Epidermal melanocyte (primary cell): Measurements from ENCODE around the gene RHOT2.

Experiments
- DNase-seq: peaks from one replicate; pipeline ENCODE4 v3.0.0; 2011; ENCODE audit warnings: low spot score; ENCODE audit not compliant: insufficient read length

The RHOT2 gene

DNA sequence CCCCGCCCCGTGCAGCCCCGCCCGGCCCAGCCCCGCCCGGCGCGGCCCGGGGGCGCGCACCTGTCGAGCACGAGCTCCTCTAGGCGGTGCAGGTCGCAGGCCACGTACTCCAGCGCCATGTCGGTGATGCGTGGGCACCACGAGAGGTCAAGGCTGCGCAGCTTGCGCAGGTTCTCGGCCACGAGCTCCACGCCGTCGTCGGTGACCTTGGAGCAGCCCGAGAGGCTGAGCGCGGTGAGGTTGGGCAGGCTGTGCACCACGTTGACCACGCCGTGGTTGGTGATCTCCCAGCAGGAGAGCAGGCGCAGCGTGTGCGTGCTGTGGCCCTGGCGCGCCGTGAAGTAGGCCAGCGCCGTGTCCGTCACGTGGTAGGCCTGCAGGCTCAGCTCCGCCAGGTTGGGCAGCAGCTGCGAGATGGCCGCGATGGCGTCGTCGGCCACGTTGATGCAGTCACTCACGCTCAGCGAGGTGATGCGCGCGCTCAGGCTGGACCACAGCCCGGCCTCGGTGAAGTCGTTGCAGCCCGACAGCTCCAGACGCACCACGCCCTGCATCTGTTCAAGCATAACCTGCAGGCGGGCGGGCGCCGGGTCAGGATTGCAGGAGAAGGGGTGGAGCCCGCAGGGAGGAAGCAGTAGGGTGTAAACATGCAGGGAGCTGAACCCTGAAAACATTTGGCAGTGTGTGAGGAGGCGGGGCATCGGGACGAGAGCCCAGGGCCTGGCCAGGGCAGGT lies 27.6 kb downstream of the RHOT2 start:
- no peak for DNase-seq

- DNase-seq: no peak
Measured at GRCh38 chr16:698911-699671, 31.2 kb downstream of the RHOT2 start.

DNA sequence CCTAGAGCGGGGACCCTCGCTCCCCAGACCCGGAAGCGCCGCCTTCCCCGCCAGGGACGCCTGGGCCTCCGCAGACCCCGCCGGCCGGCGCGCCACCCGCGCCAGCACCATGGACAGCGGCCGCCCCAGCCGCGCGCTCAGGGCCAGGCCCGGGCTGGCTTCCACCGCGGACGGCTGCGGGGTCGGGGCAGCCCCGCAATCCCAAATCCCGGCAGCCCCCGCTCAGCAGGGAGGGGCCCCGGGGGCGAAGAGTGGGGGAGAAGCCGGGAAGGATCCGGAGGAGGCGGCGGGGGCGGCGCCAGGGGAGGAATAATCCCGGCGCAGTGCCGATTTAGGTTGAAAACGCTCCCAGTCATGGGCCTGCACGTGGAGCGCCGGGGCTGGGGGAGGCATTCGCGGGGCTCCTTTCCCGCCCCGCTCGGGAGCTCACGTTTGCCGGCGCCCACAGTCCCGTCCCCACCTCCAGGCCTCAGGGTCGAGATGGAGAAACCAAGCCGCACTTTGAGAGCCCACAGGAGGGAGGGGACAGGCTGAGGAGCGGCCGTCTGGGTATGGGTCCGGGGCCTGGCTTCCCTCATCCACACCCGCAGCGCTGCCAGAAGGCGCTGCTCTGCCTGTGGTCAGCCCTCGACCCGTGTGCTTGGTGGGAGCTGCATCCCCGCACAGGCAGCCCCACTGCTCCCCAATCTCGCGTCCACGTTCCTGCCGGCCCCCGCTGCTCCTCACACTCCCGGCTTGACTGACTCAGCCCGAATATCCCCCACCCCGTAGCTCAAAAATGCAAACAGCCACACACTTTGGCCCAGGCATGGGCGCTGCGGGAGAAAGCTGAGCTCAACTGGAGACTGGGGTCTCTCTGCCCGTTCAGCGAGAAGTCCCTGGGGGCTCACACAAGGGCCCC lies 33.0 kb downstream of the RHOT2 start:
- no peak for DNase-seq

DNA sequence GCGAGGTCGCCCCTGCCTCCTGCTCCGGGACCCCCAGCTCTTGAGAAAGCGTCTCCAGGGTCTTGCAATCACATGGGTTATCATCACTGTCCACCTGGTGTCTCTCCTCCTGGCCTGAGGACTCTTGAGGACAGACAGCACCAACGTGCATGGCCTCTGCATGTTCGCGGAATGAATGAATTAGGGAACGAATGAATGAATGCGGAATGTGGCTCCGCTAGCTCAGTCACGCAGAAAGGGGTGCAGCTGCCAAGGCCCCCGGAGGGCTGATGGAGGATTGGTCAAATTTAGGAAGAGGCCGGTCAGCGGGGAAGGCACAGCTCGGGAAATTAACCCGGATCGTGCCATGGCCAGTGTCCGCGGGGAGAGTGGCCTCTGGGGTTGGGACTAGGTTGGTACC lies 34.4 kb downstream of the RHOT2 start:
- no peak for DNase-seq

- DNase-seq: no peak
Measured at GRCh38 chr16:703406-703805, 35.5 kb downstream of the RHOT2 start.

DNA sequence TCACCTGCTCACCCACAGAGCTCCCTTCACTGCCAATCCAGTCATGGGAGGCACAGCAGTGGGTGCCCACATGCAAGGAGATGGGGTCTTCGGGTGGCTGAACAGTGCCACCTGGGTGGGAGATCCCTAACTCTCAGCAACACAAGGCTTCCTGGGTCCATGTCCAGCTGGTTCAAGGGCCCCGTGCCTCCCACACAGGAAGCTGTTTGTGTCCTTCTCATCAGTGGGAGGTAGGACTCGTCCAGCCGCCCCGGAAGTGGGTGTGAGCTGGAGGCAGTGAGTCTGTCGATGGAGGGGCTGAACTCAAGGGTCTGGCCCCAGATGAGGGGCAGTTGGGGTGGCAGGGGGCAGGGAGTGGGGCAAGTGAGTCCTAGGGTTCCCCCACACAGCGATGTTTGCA lies 36.1 kb downstream of the RHOT2 start:
- DNase-seq: no peak

DNA sequence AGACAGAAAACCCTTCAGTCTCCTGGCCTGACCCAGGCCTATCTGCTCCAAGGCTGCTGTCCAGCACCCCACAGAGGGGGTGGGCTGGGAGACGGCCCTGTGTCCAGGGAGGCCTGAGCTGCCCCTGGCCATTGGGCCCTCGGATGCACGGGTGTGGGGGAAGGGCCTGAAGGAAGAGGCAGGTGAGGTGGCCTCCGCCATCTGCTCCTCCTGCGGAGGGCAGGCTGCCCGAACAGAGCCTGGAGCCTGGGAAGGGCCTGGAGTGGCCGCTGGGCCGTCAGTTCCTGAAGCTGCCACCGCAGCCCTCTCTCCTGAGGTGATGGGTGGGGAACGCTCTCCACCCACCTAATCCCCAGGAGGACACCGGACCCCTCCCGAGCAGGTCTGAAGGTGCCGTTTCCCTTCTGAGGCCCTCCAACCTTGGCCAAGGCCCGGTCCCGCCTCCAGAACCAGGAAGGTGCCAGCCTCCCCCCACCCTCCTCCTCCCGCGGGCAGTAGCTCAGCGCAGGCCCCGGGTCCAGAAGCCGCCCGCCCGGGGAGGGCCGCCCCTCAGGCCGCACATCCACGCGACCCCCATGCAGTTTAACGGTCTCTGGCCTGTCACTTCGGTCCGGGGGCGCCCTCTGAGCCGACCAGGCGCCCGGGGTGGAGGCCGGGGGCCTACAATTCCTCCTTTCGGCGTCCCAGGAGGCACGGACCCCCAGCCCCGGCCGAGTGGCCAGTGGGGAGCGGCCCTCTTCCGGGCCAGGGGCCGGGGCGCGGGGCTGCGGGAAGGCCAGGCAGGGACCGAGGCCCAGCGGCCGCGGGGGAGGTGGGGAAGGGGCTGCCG lies 36.8 kb downstream of the RHOT2 start:
- DNase-seq: no peak

- no peak for DNase-seq
Measured at GRCh38 chr16:705431-706188, 37.7 kb downstream of the RHOT2 start, which contains the start of gene FBXL16. Gene FBXL16 (minus strand): TSS chr16:705801. CDS start chr16:697405, 8,396 bp downstream.

- no peak for DNase-seq
Measured at GRCh38 chr16:706189-707061, 38.5 kb downstream of the RHOT2 start.

- DNase-seq: no peak
Measured at GRCh38 chr16:707062-707538, 39.2 kb downstream of the RHOT2 start.

DNA sequence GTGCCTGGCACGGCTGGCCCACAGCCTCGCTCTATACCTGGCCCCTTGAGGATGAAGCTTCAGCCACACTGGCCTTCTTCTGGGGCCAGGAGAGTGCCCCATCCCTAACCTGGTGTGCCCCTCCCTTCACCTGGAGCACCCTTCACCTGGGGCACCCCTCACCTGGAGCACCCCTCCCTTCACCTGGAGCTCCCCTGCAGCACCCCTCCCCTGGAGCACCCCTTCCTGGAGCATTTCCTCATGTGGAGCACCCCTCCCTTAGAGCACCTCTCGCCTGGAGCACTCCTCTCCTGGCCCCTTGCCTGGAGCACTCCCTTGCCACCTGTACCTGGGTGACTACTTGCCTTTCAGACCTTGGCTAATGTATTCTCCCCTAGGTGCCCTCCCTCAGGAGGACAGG lies 40.1 kb downstream of the RHOT2 start:
- DNase-seq: no peak

GRCh38 chr16:708959-709358 lies 41.0 kb downstream of the RHOT2 start:
- no peak for DNase-seq

DNA sequence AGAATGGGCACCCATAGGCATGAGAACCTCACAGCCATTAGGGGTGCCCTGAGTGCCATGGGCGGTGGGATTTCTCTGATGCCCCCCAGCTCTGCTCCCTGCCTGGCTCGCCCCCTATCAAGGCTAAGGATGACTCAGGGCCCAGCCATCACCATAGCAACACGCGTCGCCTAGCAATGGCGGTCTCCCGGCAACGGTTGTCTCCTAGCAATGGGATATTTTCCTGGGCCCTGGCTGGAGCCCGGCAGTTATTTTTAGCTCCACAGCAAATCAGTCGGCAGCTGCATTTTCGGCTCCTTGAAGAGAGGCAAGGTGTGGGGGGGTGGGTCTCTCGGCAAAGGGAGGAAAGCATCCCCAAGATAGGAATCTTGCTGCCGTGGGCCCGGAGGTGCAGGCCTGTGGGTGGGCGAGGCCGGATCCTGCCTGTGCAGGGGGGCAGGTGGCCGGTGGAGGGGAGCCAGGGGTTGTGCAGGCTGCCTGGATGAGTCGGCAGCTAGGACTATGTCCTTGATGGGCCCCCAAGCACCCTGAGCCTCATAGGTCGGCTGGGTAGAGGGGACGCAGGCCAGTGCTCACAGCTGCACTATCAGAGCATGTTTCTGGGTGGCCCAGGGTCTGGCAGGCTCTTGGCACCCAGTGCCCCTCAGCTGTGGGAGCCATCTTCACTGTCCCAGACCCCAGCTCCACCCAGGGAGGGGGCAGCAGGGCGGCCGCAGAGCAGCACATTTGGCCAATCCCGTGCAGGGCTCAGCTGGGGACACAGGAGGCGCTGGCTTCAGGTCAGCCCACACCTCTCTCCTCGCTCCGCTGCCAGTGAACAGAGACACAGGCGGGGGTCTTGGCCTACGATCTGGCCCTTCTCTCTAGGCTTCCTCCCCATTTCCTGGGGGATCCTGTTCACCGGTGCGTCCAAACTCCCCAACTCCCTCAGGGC lies 41.9 kb downstream of the RHOT2 start:
- DNase-seq: no peak

- DNase-seq: no peak
Measured at GRCh38 chr16:710500-711075, 42.7 kb downstream of the RHOT2 start.

GRCh38 chr16:711084-711483 lies 43.2 kb downstream of the RHOT2 start:
- no peak for DNase-seq

- peak; percentile 95 for DNase-seq
Measured at GRCh38 chr16:711548-712320, 43.8 kb downstream of the RHOT2 start.

GRCh38 chr16:712740-713250 lies 44.9 kb downstream of the RHOT2 start:
- peak; percentile 63 for DNase-seq
